Amygdala (tissue), 56 donors: Measurements from ENCODE around the gene POU4F3.

Experiments
- DNase-seq, 56 donors: peaks; one replicate each; lab custom pipeline; 2025; lab: John Stamatoyannopoulos, UW

Gene POU4F3

GRCh38 chr5:146388386-146388785, 49.7 kb downstream of the POU4F3 start:
- no peak for DNase-seq

- DNase-seq: no peak
Observed at GRCh38 chr5:146390469-146390868, 51.8 kb downstream of the POU4F3 start.
